ENCODE measurements around the gene ZFP36. TPM values are rescaled to one million over a fixed set of nuclear protein-coding genes. Genes with fewer than 3 reads are reported as not detected.

Gene ZFP36
- total RNA-seq, 1 donor from 2014 or later: 631 TPM

- DNase-seq (ENCODE audit: extremely low spot score in 2 of 2): peak in 1 of 2 donors; percentile 96
- intact Hi-C loops (cut with DNase I): loop anchor here (5.0 kb wide), 1 partner anchor 68 kb away; the partner anchor contains the start of gene SAMD4B
- Histone ChIP-seq H3K4me1 (peaks cover 46% of the 10 kb centered on the region), H3K27me3 (no peaks in the 10 kb centered on the region), H3K9me3 (no peaks in the 10 kb centered on the region), H3K27ac (peak overlapping the region; percentile 100), H3K4me3 (peak overlapping the region; percentile 97 to 98), H3K36me3 (peaks cover 6 to 23% of the 10 kb centered on the region in 2 donors)
- TF ChIP-seq CTCF (IDR thresholded peaks at IDR 0.05): no peak
- TF ChIP-seq POLR2AphosphoS5 (IDR thresholded peaks at IDR 0.05; ENCODE audit: insufficient read depth in 1 of 2, low read depth in 1 of 2): peak in 1 of 2 donors; percentile 31
- peak in 1 of 2 donors; percentile 32 for TF ChIP-seq POLR2A (IDR thresholded peaks at IDR 0.05)
These were observed 3.6 kb downstream of the ZFP36 start for GRCh38 chr19:39410017-39410830.

- H3K4me1 ChIP-seq: peaks cover 46% of the 10 kb centered on the region
These were observed 4.1 kb downstream of the ZFP36 start for GRCh38 chr19:39410831-39411080.

GRCh38 chr19:39411081-39411831 is 4.6 kb downstream of the ZFP36 start:
- DNase-seq (ENCODE audit: extremely low spot score in 2 of 2): peak in 1 of 2 donors; percentile 97
- no peaks in the 10 kb centered on the region for H3K9me3 ChIP-seq
- peak in 1 of 2 donors; percentile 21 for TF ChIP-seq POLR2AphosphoS5 (IDR thresholded peaks at IDR 0.05; ENCODE audit: insufficient read depth in 1 of 2, low read depth in 1 of 2)
- no peak for TF ChIP-seq CTCF (IDR thresholded peaks at IDR 0.05)
- no peaks in the 10 kb centered on the region for H3K27me3 ChIP-seq
- intact Hi-C loops (cut with DNase I): loop anchor here (5.0 kb wide), 1 partner anchor 69 kb away; the partner anchor contains the start of gene SAMD4B
- peaks cover 6 to 28% of the 10 kb centered on the region in 2 donors for H3K36me3 ChIP-seq
- H3K4me1 ChIP-seq: peaks cover 47% of the 10 kb centered on the region
- H3K4me3 ChIP-seq: peak overlapping the region; percentile 97 to 98
- peak overlapping the region; percentile 100 for H3K27ac ChIP-seq

More at GRCh38 chr19:39410831-39411080, 4.1 kb downstream of the ZFP36 start:
- no peak for TF ChIP-seq CTCF (IDR thresholded peaks at IDR 0.05)
- no peak for TF ChIP-seq POLR2AphosphoS5 (IDR thresholded peaks at IDR 0.05; ENCODE audit: insufficient read depth in 1 of 2, low read depth in 1 of 2)
- no peak for TF ChIP-seq POLR2A (IDR thresholded peaks at IDR 0.05)
- Histone ChIP-seq H3K27me3 (no peaks in the 10 kb centered on the region), H3K4me3 (peak overlapping the region; percentile 97 to 98), H3K9me3 (no peaks in the 10 kb centered on the region), H3K36me3 (peaks cover 6 to 23% of the 10 kb centered on the region in 2 donors), H3K27ac (peak overlapping the region; percentile 100)
- intact Hi-C loops (cut with DNase I): loop anchor here (5.0 kb wide), 1 partner anchor 68 kb away; the partner anchor contains the start of gene SAMD4B
- DNase-seq (ENCODE audit: extremely low spot score in 2 of 2): no peak

GRCh38 chr19:39411832-39412099 is 5.1 kb downstream of the ZFP36 start:
- DNase-seq (ENCODE audit: extremely low spot score in 2 of 2): no peak
- peak overlapping the region; percentile 100 for H3K27ac ChIP-seq
- H3K27me3 ChIP-seq: no peaks in the 10 kb centered on the region
- peaks cover 53% of the 10 kb centered on the region for H3K4me1 ChIP-seq
- intact Hi-C loops (cut with DNase I): loop anchor here (5.0 kb wide), 1 partner anchor 69 kb away; the partner anchor contains the start of gene SAMD4B
- peaks cover 6 to 28% of the 10 kb centered on the region in 2 donors for H3K36me3 ChIP-seq
- no peak for TF ChIP-seq POLR2A (IDR thresholded peaks at IDR 0.05)
- peak; percentile 93 to 99 (median 98) for TF ChIP-seq CTCF (IDR thresholded peaks at IDR 0.05)
- TF ChIP-seq POLR2AphosphoS5 (IDR thresholded peaks at IDR 0.05; ENCODE audit: insufficient read depth in 1 of 2, low read depth in 1 of 2): no peak
- no peaks in the 10 kb centered on the region for H3K9me3 ChIP-seq
- peak overlapping the region; percentile 97 to 98 for H3K4me3 ChIP-seq

Measured in vagina (tissue), 2 donors.